Measurements from ENCODE around the gene PRKACG. TPM values are rescaled to one million over a fixed set of nuclear protein-coding genes. Genes with fewer than 3 reads are reported as not detected.

Gene PRKACG
- total RNA-seq, 1 donor from 2014 or later: not detected

GRCh38 chr9:69049094-69049493, 35.2 kb upstream of the PRKACG start:
- H3K9ac ChIP-seq (ENCODE audit: low read length): no peak overlapping the region
- H4K20me1 ChIP-seq (ENCODE audit: insufficient read depth, low read length): peaks cover 16% of the 10 kb centered on the region
- no peaks in the 10 kb centered on the region for H3K27me3 Mint-ChIP-seq (ENCODE audit: low read depth, unreplicated experiment)
- H3K27ac ChIP-seq (ENCODE audit: low read depth, low read length): no peak overlapping the region
- FAIRE-seq (no peak), DNase-seq (ENCODE audit: low read depth) (no peak)
- H3K4me3 Mint-ChIP-seq (ENCODE audit: unreplicated experiment): no peak overlapping the region
- no peak overlapping the region for H3K4me3 ChIP-seq (ENCODE audit: insufficient read depth, low read depth, low read length)
- no peaks in the 10 kb centered on the region for H3K27me3 ChIP-seq (ENCODE audit: insufficient read depth, low read length)
- no peak overlapping the region for H3K27ac Mint-ChIP-seq (ENCODE audit: unreplicated experiment)
- no peak overlapping the region for H3K4me2 ChIP-seq (ENCODE audit: low read length)
- no peaks in the 10 kb centered on the region for H3K9me3 ChIP-seq (ENCODE audit: insufficient read depth, low read depth, low read length)
- no peak overlapping the region for H2AFZ ChIP-seq (ENCODE audit: low read depth, low read length)
- peaks cover 9% of the 10 kb centered on the region for H3K4me1 Mint-ChIP-seq (ENCODE audit: low read depth, unreplicated experiment)
- peaks cover 8% of the 10 kb centered on the region for H3K36me3 Mint-ChIP-seq (ENCODE audit: low read depth, unreplicated experiment)
- no peaks in the 10 kb centered on the region for H3K9me3 Mint-ChIP-seq (ENCODE audit: unreplicated experiment)
- TF ChIP-seq EZH2 (IDR thresholded peaks at IDR 0.05; ENCODE audit: insufficient read depth, low read length) (no peak), CTCF (IDR thresholded peaks at IDR 0.05; ENCODE audit: insufficient read depth, low read depth, low read length) (no peak)
- peaks cover 6% of the 10 kb centered on the region for H3K79me2 ChIP-seq (ENCODE audit: insufficient read depth, low read length)
- H3K4me1 ChIP-seq (ENCODE audit: insufficient read depth, low read length): peaks cover 5% of the 10 kb centered on the region
- H3K36me3 ChIP-seq (ENCODE audit: insufficient read depth, low read length): peaks cover 13% of the 10 kb centered on the region

- no peak overlapping the region for H2AFZ ChIP-seq (ENCODE audit: low read depth, low read length)
- H3K4me2 ChIP-seq (ENCODE audit: low read length): no peak overlapping the region
- no peak overlapping the region for H3K27ac ChIP-seq (ENCODE audit: low read depth, low read length)
- peaks cover 5% of the 10 kb centered on the region for H3K4me1 ChIP-seq (ENCODE audit: insufficient read depth, low read length)
- H3K9ac ChIP-seq (ENCODE audit: low read length): no peak overlapping the region
- H3K9me3 ChIP-seq (ENCODE audit: insufficient read depth, low read depth, low read length): no peaks in the 10 kb centered on the region
- TF ChIP-seq EZH2 (IDR thresholded peaks at IDR 0.05; ENCODE audit: insufficient read depth, low read length): no peak
- Mint-ChIP-seq H3K4me1 (ENCODE audit: low read depth, unreplicated experiment) (peaks cover 9% of the 10 kb centered on the region), H3K36me3 (ENCODE audit: low read depth, unreplicated experiment) (peaks cover 8% of the 10 kb centered on the region), H3K9me3 (ENCODE audit: unreplicated experiment) (no peaks in the 10 kb centered on the region), H3K4me3 (ENCODE audit: unreplicated experiment) (no peak overlapping the region), H3K27ac (ENCODE audit: unreplicated experiment) (no peak overlapping the region), H3K27me3 (ENCODE audit: low read depth, unreplicated experiment) (no peaks in the 10 kb centered on the region)
- peaks cover 16% of the 10 kb centered on the region for H3K36me3 ChIP-seq (ENCODE audit: insufficient read depth, low read length)
- no peak for DNase-seq (ENCODE audit: low read depth)
- H4K20me1 ChIP-seq (ENCODE audit: insufficient read depth, low read length): peaks cover 27% of the 10 kb centered on the region
- no peak for FAIRE-seq
- no peaks in the 10 kb centered on the region for H3K27me3 ChIP-seq (ENCODE audit: insufficient read depth, low read length)
- peaks cover 6% of the 10 kb centered on the region for H3K79me2 ChIP-seq (ENCODE audit: insufficient read depth, low read length)
- H3K4me3 ChIP-seq (ENCODE audit: insufficient read depth, low read depth, low read length): no peak overlapping the region
Measured at GRCh38 chr9:69047371-69047770, 33.5 kb upstream of the PRKACG start.

GRCh38 chr9:69046723-69047122, 32.8 kb upstream of the PRKACG start:
- Histone ChIP-seq H3K79me2 (ENCODE audit: insufficient read depth, low read length) (peaks cover 7% of the 10 kb centered on the region), H3K4me1 (ENCODE audit: insufficient read depth, low read length) (peaks cover 5% of the 10 kb centered on the region), H3K4me3 (ENCODE audit: insufficient read depth, low read depth, low read length) (no peak overlapping the region), H3K36me3 (ENCODE audit: insufficient read depth, low read length) (peaks cover 16% of the 10 kb centered on the region), H4K20me1 (ENCODE audit: insufficient read depth, low read length) (peaks cover 30% of the 10 kb centered on the region), H2AFZ (ENCODE audit: low read depth, low read length) (no peak overlapping the region), H3K9me3 (ENCODE audit: insufficient read depth, low read depth, low read length) (no peaks in the 10 kb centered on the region), H3K27me3 (ENCODE audit: insufficient read depth, low read length) (no peaks in the 10 kb centered on the region), H3K27ac (ENCODE audit: low read depth, low read length) (no peak overlapping the region), H3K9ac (ENCODE audit: low read length) (no peak overlapping the region), H3K4me2 (ENCODE audit: low read length) (no peak overlapping the region)
- TF ChIP-seq CTCF (IDR thresholded peaks at IDR 0.05; ENCODE audit: insufficient read depth, low read depth, low read length) (no peak), EZH2 (IDR thresholded peaks at IDR 0.05; ENCODE audit: insufficient read depth, low read length) (no peak)
- peaks cover 9% of the 10 kb centered on the region for H3K4me1 Mint-ChIP-seq (ENCODE audit: low read depth, unreplicated experiment)
- no peaks in the 10 kb centered on the region for H3K9me3 Mint-ChIP-seq (ENCODE audit: unreplicated experiment)
- FAIRE-seq: no peak
- H3K4me3 Mint-ChIP-seq (ENCODE audit: unreplicated experiment): no peak overlapping the region
- no peak for DNase-seq (ENCODE audit: low read depth)
- no peak overlapping the region for H3K27ac Mint-ChIP-seq (ENCODE audit: unreplicated experiment)
- H3K36me3 Mint-ChIP-seq (ENCODE audit: low read depth, unreplicated experiment): peaks cover 8% of the 10 kb centered on the region
- H3K27me3 Mint-ChIP-seq (ENCODE audit: low read depth, unreplicated experiment): no peaks in the 10 kb centered on the region
